H9 (cell line): ENCODE measurements around the gene NBPF11. TPM values are rescaled to one million over a fixed set of nuclear protein-coding genes. Genes with fewer than 3 reads are reported as not detected.
"Not testable (repeated sequence)": the region's sequence is repeated elsewhere in the genome, so short reads cannot be mapped to it uniquely, and the experiment has no call there.

ENCODE experiments used
- DNase-seq: peaks from one replicate; pipeline ENCODE4 v3.0.0-alpha.2; 2017
- H2AFZ ChIP-seq: one replicate; pipeline ENCODE4 v1.6.1; 2013; ENCODE audit warnings: mild to moderate bottlenecking, low read length, control low read depth, moderate library complexity
- H2AK5ac ChIP-seq: 2 replicates; pipeline ENCODE4 v1.6.1; 2013; ENCODE audit warnings: low read length, control low read depth, mixed read lengths; ENCODE audit not compliant: insufficient read length
- H2BK120ac ChIP-seq: one replicate; pipeline ENCODE4 v1.6.1; 2013; ENCODE audit warnings: low read depth, mild to moderate bottlenecking, low read length, control low read depth, inconsistent platforms; ENCODE audit not compliant: poor library complexity, severe bottlenecking
- H2BK12ac ChIP-seq: 2 replicates; pipeline ENCODE4 v1.6.1; 2013; ENCODE audit warnings: low read length, control low read depth, mixed read lengths, low read depth; ENCODE audit not compliant: insufficient read length
- H2BK15ac ChIP-seq: 2 replicates; pipeline ENCODE4 v1.6.1; 2013; ENCODE audit warnings: low read depth, low read length, control low read depth
- H2BK20ac ChIP-seq: one replicate; pipeline ENCODE4 v1.6.1; 2013; ENCODE audit warnings: low read depth, mild to moderate bottlenecking, low read length, control low read depth, inconsistent platforms; ENCODE audit not compliant: poor library complexity, severe bottlenecking
- H2BK5ac ChIP-seq: 2 replicates; pipeline ENCODE4 v1.6.1; 2013; ENCODE audit warnings: low read length, control low read depth, mixed read lengths; ENCODE audit not compliant: insufficient read length
- H3K14ac ChIP-seq: 2 replicates; pipeline ENCODE4 v1.6.1; 2013; ENCODE audit warnings: low read length, control low read depth; ENCODE audit not compliant: insufficient read depth
- H3K18ac ChIP-seq: 2 replicates; pipeline ENCODE4 v1.6.1; 2013; ENCODE audit warnings: low read depth, mild to moderate bottlenecking, mixed read lengths, low read length, control low read depth; ENCODE audit not compliant: insufficient read length
- H3K23ac ChIP-seq: 2 replicates; pipeline ENCODE4 v1.6.1; 2013; ENCODE audit warnings: low read length, control low read depth, mixed read lengths, low read depth; ENCODE audit not compliant: insufficient read length
- H3K23me2 ChIP-seq: 2 replicates; pipeline ENCODE4 v1.6.1; 2013; ENCODE audit warnings: low read depth, mild to moderate bottlenecking, mixed read lengths, low read length, control low read depth; ENCODE audit not compliant: insufficient read length, poor library complexity, severe bottlenecking
- H3K27ac ChIP-seq: 2 replicates; pipeline ENCODE4 v1.5.1; 2013; ENCODE audit warnings: low read length, control low read depth, mixed read lengths, low read depth; ENCODE audit not compliant: insufficient read length
- H3K27me3 ChIP-seq: 2 replicates; pipeline ENCODE4 v1.6.1; 2013; ENCODE audit warnings: low read length, control low read depth, inconsistent platforms; ENCODE audit not compliant: insufficient read depth
- H3K4ac ChIP-seq: 2 replicates; pipeline ENCODE4 v1.6.1; 2013; ENCODE audit warnings: low read depth, mild to moderate bottlenecking, control low read depth, inconsistent platforms, low read length, moderate library complexity
- H3K4me1 ChIP-seq: 2 replicates; pipeline ENCODE4 v1.6.1; 2013; ENCODE audit warnings: low read length, control low read depth, inconsistent platforms; ENCODE audit not compliant: insufficient read depth
- H3K4me2 ChIP-seq: 2 replicates; pipeline ENCODE4 v1.6.1; 2013; ENCODE audit warnings: low read length, control low read depth, mixed read lengths; ENCODE audit not compliant: insufficient read length, insufficient read depth
- H3K56ac ChIP-seq: 2 replicates; pipeline ENCODE4 v1.6.1; 2013; ENCODE audit warnings: low read depth, mild to moderate bottlenecking, mixed read lengths, low read length, control low read depth; ENCODE audit not compliant: insufficient read length
- H3K79me1 ChIP-seq: 2 replicates; pipeline ENCODE4 v1.6.1; 2013; ENCODE audit warnings: low read depth, mild to moderate bottlenecking, moderate library complexity, low read length, control low read depth, inconsistent platforms; ENCODE audit not compliant: insufficient read depth, poor library complexity, severe bottlenecking
- H3K79me2 ChIP-seq: 2 replicates; pipeline ENCODE4 v1.6.1; 2013; ENCODE audit warnings: low read length, control low read depth, inconsistent platforms; ENCODE audit not compliant: insufficient read depth
- H3K9ac ChIP-seq: 2 replicates; pipeline ENCODE4 v1.6.1; 2013; ENCODE audit warnings: low read length, control low read depth, mixed read lengths; ENCODE audit not compliant: insufficient read length; ENCODE audit errors: extremely low read depth
- H3K9me3 ChIP-seq: one replicate; pipeline ENCODE4 v1.6.1; 2013; ENCODE audit warnings: low read depth, low read length, inconsistent platforms; ENCODE audit not compliant: control insufficient read depth
- H3T11ph ChIP-seq: one replicate; pipeline ENCODE4 v1.6.1; 2013; ENCODE audit warnings: mild to moderate bottlenecking, low read length, control low read depth, inconsistent platforms
- H4K20me1 ChIP-seq: one replicate; pipeline ENCODE4 v1.6.1; 2013; ENCODE audit not compliant: control insufficient read depth, insufficient read length, insufficient read depth
- H4K5ac ChIP-seq: 2 replicates; pipeline ENCODE4 v1.6.1; 2013; ENCODE audit warnings: low read depth, mild to moderate bottlenecking, mixed read lengths, low read length, control low read depth; ENCODE audit not compliant: insufficient read length
- H4K8ac ChIP-seq: replicated peaks from 2 replicates; pipeline ENCODE4 v1.6.1; 2013; ENCODE audit warnings: low read length, control low read depth, mixed read lengths, low read depth; ENCODE audit not compliant: insufficient read length
- H4K91ac ChIP-seq: 2 replicates; pipeline ENCODE4 v1.6.1; 2013; ENCODE audit warnings: low read depth, mild to moderate bottlenecking, moderate library complexity, mixed read lengths, low read length, control low read depth; ENCODE audit not compliant: insufficient read length
- H3K27ac Mint-ChIP-seq, 3 experiments: 2 replicates in 2 of 3; 3 replicates in 1 of 3; pipeline ENCODE4 v1.8.0; 2020 to 2021; ENCODE audit warnings: mixed read lengths in 3 of 3, mild to moderate bottlenecking in 1 of 3, moderate library complexity in 1 of 3
- H3K27me3 Mint-ChIP-seq: 2 replicates; pipeline ENCODE4 v1.8.0; 2021; ENCODE audit warnings: low read depth, mild to moderate bottlenecking, moderate library complexity, mixed read lengths
- H3K36me3 Mint-ChIP-seq, 3 experiments: 2 replicates in 2 of 3; 3 replicates in 1 of 3; pipeline ENCODE4 v1.8.0; 2020 to 2021; ENCODE audit warnings: low read depth in 3 of 3, mixed read lengths in 3 of 3; ENCODE audit not compliant: insufficient read depth in 1 of 3
- H3K4me1 Mint-ChIP-seq, 2 experiments: 2 replicates each; pipeline ENCODE4 v1.8.0; 2020; ENCODE audit warnings: mixed read lengths in 2 of 2
- H3K4me3 Mint-ChIP-seq, 2 experiments: 2 replicates in 1 of 2; 3 replicates in 1 of 2; pipeline ENCODE4 v1.8.0; 2020 to 2021; ENCODE audit warnings: mild to moderate bottlenecking in 2 of 2, mixed read lengths in 2 of 2, moderate library complexity in 1 of 2
- H3K9me3 Mint-ChIP-seq, 2 experiments: 2 replicates in 1 of 2; 3 replicates in 1 of 2; pipeline ENCODE4 v1.8.0; 2020; ENCODE audit warnings: mild to moderate bottlenecking in 2 of 2, mixed read lengths in 2 of 2, moderate library complexity in 1 of 2
- WGBS: extraction: QIAGEN DNeasy Blood & Tissue Kit; methylation state at CpG from one replicate; pipeline ENCODE4 v1.1.7; 2013; ENCODE audit warnings: missing lambda C conversion rate, low lambda C conversion rate, mixed read lengths; ENCODE audit not compliant: insufficient read length; ENCODE audit errors: extremely low coverage; 5-methylcytosine and 5-hydroxymethylcytosine counted together
- total RNA-seq: library from RNA; stranded (reverse); gene quantifications from 2 replicates; pipeline ENCODE4 v1.2.1, GENCODE V29; 2021

Gene NBPF11
- total RNA-seq, 1 experiment from 2014 or later, result 9.2 TPM

DNA sequence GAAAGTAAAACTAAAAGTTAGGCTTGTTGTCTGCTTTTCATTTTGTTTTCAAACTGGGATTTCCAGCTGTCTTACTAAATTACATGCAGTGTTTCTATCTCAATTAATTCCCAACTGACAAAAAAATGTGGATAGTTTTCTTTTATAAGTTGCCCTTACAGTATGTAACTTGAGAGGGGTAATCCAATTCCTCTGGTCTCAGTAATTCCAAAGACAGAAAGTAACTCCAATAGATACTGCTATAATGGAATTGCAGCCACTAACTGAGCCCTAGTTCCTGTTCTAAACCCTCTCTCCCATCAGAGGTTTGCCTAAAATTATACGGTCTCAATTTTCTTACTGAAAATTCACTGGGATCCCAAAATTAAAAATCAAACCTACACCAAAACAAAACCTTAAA lies 83.5 kb downstream of the NBPF11 start:
- H2BK20ac ChIP-seq, H3K4me3 Mint-ChIP-seq, DNase-seq, H3K9me3 ChIP-seq, H3K27me3 Mint-ChIP-seq, H2BK5ac ChIP-seq, H2BK12ac ChIP-seq, H3K9ac ChIP-seq, H3T11ph ChIP-seq, H2AFZ ChIP-seq, H3K9me3 Mint-ChIP-seq, H4K5ac ChIP-seq, H3K4me1 ChIP-seq, H3K23ac ChIP-seq, H3K27ac ChIP-seq, H3K4ac ChIP-seq, H3K79me1 ChIP-seq, H3K36me3 Mint-ChIP-seq, H3K27me3 ChIP-seq, H3K27ac Mint-ChIP-seq, H2AK5ac ChIP-seq, H3K23me2 ChIP-seq, H3K79me2 ChIP-seq, H2BK120ac ChIP-seq, H3K18ac ChIP-seq, H3K4me2 ChIP-seq, H3K4me1 Mint-ChIP-seq, H4K91ac ChIP-seq, H2BK15ac ChIP-seq, H3K56ac ChIP-seq, H4K20me1 ChIP-seq, H4K8ac ChIP-seq, H3K14ac ChIP-seq: not testable (repeated sequence)
- no CpG with 5 or more reads among the region's 1 CpG for WGBS

DNA sequence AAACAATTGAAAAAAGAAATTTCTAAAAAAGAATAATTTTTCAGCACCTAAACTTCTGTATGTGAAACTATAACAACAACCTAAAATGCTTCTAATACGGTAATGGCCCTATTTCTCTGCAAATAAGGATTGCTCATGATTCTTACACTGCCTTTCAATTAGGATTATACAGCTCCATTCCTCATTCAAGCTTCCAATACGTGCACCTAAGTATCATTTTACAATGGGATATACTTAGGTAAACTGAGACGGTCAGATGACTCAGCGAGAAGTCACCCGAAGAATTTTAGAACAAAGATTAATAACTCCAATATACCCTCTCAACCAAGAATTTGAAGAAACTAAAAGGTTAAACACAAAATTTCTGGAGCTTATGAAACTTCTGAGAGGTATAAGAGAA lies 83.9 kb downstream of the NBPF11 start:
- not testable (repeated sequence) for H3K4ac ChIP-seq, H3K27ac ChIP-seq, DNase-seq, H3K23me2 ChIP-seq, H3T11ph ChIP-seq, H2AK5ac ChIP-seq, H2BK15ac ChIP-seq, H3K4me1 Mint-ChIP-seq, H3K9me3 Mint-ChIP-seq, H4K5ac ChIP-seq, H3K4me2 ChIP-seq, H3K9me3 ChIP-seq, H2BK120ac ChIP-seq, H2BK12ac ChIP-seq, H3K27me3 ChIP-seq, H4K8ac ChIP-seq, H4K91ac ChIP-seq, H2BK5ac ChIP-seq, H2AFZ ChIP-seq, H3K18ac ChIP-seq, H3K56ac ChIP-seq, H3K79me1 ChIP-seq, H4K20me1 ChIP-seq, H3K9ac ChIP-seq, H3K36me3 Mint-ChIP-seq, H3K4me3 Mint-ChIP-seq, H3K27ac Mint-ChIP-seq, H3K23ac ChIP-seq, H2BK20ac ChIP-seq, H3K79me2 ChIP-seq, H3K4me1 ChIP-seq, H3K14ac ChIP-seq, H3K27me3 Mint-ChIP-seq
- WGBS, result no CpG with 5 or more reads among the region's 5 CpGs
